Transverse colon (tissue), 4 donors: ENCODE results near the gene AK9.

ENCODE experiments used
- EP300 ChIP-seq: sonication (generic); formaldehyde crosslinking; IDR thresholded peaks from one replicate; pipeline ENCODE4 v1.6.1; 2017; ENCODE audit warnings: antibody characterized with exemption, low read depth
- POLR2A ChIP-seq: fragments of 450-650 bp; IDR thresholded peaks from one replicate; pipeline ENCODE4 v1.6.1; 2016; ENCODE audit warnings: antibody characterized with exemption, mild to moderate bottlenecking, moderate library complexity
- POLR2AphosphoS5 ChIP-seq, 3 donors: sonication (generic); formaldehyde crosslinking; IDR thresholded peaks; one replicate each; pipeline ENCODE4 v1.6.1; 2016; ENCODE audit warnings: antibody characterized with exemption in 3 of 3
- TF ChIP-seq, protein P1 (sequence below), 5 experiments: fragments of 200-600 bp in 3 of 5; fragments of 450-650 bp in 2 of 5; sonication (generic) in 3 of 5; IDR thresholded peaks; 1 replicate in 2 of 5; 2 replicates in 3 of 5; pipeline ENCODE4 v1.5.1; 2016 to 2017; ENCODE audit warnings: antibody characterized with exemption in 5 of 5, inconsistent platforms in 3 of 5, mild to moderate bottlenecking in 2 of 5, moderate library complexity in 1 of 5

DNA sequence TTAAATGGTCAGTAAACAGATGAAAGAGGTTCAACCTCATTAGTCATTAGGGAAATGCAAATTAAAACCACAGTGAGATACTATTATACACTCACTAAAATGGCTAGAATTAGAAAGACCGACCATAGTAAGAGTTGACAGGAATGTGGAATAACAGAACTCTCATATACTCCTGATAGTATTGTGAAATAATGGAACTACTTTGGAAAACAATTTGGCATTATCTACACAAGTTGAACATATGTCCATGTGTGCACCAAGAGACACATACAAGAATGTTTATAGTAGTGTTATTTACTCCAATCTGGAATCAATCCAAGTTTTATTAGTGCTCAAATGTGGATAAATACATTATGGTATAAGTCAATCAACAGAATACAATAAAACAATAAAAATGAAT lies 59.6 kb downstream of the AK9 start:
- TF ChIP-seq EP300, result no peak
- TF ChIP-seq, protein P1, sequence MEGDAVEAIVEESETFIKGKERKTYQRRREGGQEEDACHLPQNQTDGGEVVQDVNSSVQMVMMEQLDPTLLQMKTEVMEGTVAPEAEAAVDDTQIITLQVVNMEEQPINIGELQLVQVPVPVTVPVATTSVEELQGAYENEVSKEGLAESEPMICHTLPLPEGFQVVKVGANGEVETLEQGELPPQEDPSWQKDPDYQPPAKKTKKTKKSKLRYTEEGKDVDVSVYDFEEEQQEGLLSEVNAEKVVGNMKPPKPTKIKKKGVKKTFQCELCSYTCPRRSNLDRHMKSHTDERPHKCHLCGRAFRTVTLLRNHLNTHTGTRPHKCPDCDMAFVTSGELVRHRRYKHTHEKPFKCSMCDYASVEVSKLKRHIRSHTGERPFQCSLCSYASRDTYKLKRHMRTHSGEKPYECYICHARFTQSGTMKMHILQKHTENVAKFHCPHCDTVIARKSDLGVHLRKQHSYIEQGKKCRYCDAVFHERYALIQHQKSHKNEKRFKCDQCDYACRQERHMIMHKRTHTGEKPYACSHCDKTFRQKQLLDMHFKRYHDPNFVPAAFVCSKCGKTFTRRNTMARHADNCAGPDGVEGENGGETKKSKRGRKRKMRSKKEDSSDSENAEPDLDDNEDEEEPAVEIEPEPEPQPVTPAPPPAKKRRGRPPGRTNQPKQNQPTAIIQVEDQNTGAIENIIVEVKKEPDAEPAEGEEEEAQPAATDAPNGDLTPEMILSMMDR (IDR thresholded peaks at IDR 0.05), result no peak
- TF ChIP-seq POLR2AphosphoS5 (IDR thresholded peaks at IDR 0.05), result no peak
- TF ChIP-seq POLR2A, result no peak
